CD1c-positive myeloid dendritic cell (primary cell): Measurements from ENCODE around the gene PDGFC.

Experiments
- DNase-seq: peaks from one replicate; pipeline ENCODE4 v3.0.0-alpha.2; 2016; ENCODE audit errors: extremely low spot score

Gene PDGFC

GRCh38 chr4:156971676-156972378 lies at the start of gene PDGFC:
TSS of gene PDGFC (minus strand) at chr4:156971799. CDS start at chr4:156970903, 896 bp downstream.
- DNase-seq = peak; percentile 77

GRCh38 chr4:157020882-157021281 lies 49.3 kb upstream of the PDGFC start:
- DNase-seq = no peak

GRCh38 chr4:157018920-157019490 lies 47.4 kb upstream of the PDGFC start:
- DNase-seq = no peak

GRCh38 chr4:157014621-157015591 lies 43.3 kb upstream of the PDGFC start:
- DNase-seq = no peak

- DNase-seq = no peak
Measured at GRCh38 chr4:157013656-157014055, 42.1 kb upstream of the PDGFC start.

- DNase-seq = no peak
Measured at GRCh38 chr4:157012781-157013180, 41.2 kb upstream of the PDGFC start.

- DNase-seq = no peak
Measured at GRCh38 chr4:157012296-157012695, 40.7 kb upstream of the PDGFC start.

GRCh38 chr4:157010630-157011029 lies 39.0 kb upstream of the PDGFC start:
- DNase-seq = no peak

- DNase-seq = no peak
Measured at GRCh38 chr4:157005831-157006230, 34.2 kb upstream of the PDGFC start.

GRCh38 chr4:157005193-157005592 lies 33.6 kb upstream of the PDGFC start:
- DNase-seq = no peak

- DNase-seq = no peak
Measured at GRCh38 chr4:157004279-157005161, 32.9 kb upstream of the PDGFC start.

GRCh38 chr4:156999175-156999517 lies 27.5 kb upstream of the PDGFC start:
- no peak for DNase-seq

- no peak for DNase-seq
Measured at GRCh38 chr4:156998500-156999174, 27.0 kb upstream of the PDGFC start.

GRCh38 chr4:156992943-156993342 lies 21.3 kb upstream of the PDGFC start:
- DNase-seq = no peak

GRCh38 chr4:156991161-156991560 lies 19.6 kb upstream of the PDGFC start:
- DNase-seq = no peak

- DNase-seq = no peak
Measured at GRCh38 chr4:156983366-156983765, 11.8 kb upstream of the PDGFC start.

- DNase-seq = no peak
Measured at GRCh38 chr4:156981262-156981769, 9.7 kb upstream of the PDGFC start.

GRCh38 chr4:156977435-156978160 lies 6.0 kb upstream of the PDGFC start:
- DNase-seq = no peak

- DNase-seq = no peak
Measured at GRCh38 chr4:156976147-156976546, 4.5 kb upstream of the PDGFC start.

- no peak for DNase-seq
Measured at GRCh38 chr4:156975686-156976085, 4.1 kb upstream of the PDGFC start.
